ENCODE measurements around the gene SLC16A10. TPM values are rescaled to one million over a fixed set of nuclear protein-coding genes. Genes with fewer than 3 reads are reported as not detected.

The SLC16A10 gene
- total RNA-seq, 1 experiment from 2014 or later: 2.9 TPM

GRCh38 chr6:111259089-111259831 is 172.0 kb downstream of the SLC16A10 start:
- H3K9ac ChIP-seq (ENCODE audit: low read length): peak overlapping the region; percentile 61
- H3K27me3 ChIP-seq (ENCODE audit: low read length): no peaks in the 10 kb centered on the region
- ChIA-PET POLR2A (ENCODE audit: unreplicated experiment) (interaction anchor here (0.6 kb wide), 1 partner anchor 202 kb away, joined by 4 read pairs; no protein-coding TSS in a partner anchor), CTCF (interaction anchor here (0.5 to 1.9 kb wide), 3 partner anchors 9 to 226 kb away, joined by 3 to 27 read pairs (median 4); no protein-coding TSS in a partner anchor)
- H3K36me3 ChIP-seq (ENCODE audit: low read depth, low read length): no peaks in the 10 kb centered on the region
- BruUV-seq (replicated peaks): TSS peak; percentile 53
- H3K4me1 ChIP-seq (ENCODE audit: insufficient read depth, low read length): peaks cover 10% of the 10 kb centered on the region
- peaks cover 31% of the 10 kb centered on the region for H3K79me2 ChIP-seq (ENCODE audit: low read length)
- H3F3A ChIP-seq (ENCODE audit: low read length, unreplicated experiment): no peaks in the 10 kb centered on the region
- peak overlapping the region; percentile 81 for H3K4me3 ChIP-seq (ENCODE audit: low read length)
- ATAC-seq: peak; percentile 91
- TF ChIP-seq CTCF (conservative IDR thresholded peaks at IDR 0.05; ENCODE audit: low read depth, low read length): peak; percentile 80
- no peak for TF ChIP-seq EZH2phosphoT487 (IDR thresholded peaks at IDR 0.05; ENCODE audit: borderline replicate concordance, low read length)
- H3K27ac ChIP-seq (ENCODE audit: low read length): peak overlapping the region; percentile 29; the same call in 1 of the 2 replicates
- peak; percentile 97 for DNase-seq
- intact Hi-C loops (cut with micrococcal nuclease): loop anchor here (1.0 to 5.0 kb wide), 5 partner anchors 48 to 383 kb away; partner anchors contain the start of gene TRAF3IP2
- H4K20me1 ChIP-seq (ENCODE audit: low read length): no peaks in the 10 kb centered on the region
- H3K4me2 ChIP-seq (ENCODE audit: low read length): peak overlapping the region; percentile 92
- peak overlapping the region; percentile 97 for H2AFZ ChIP-seq (ENCODE audit: low read length)
- no peaks in the 10 kb centered on the region for H3K9me2 ChIP-seq (replicated peaks; ENCODE audit: low read length)
- no peaks in the 10 kb centered on the region for H3K9me3 ChIP-seq (ENCODE audit: low read length)

- Histone ChIP-seq H3K27me3 (ENCODE audit: low read length) (no peaks in the 10 kb centered on the region), H3K79me2 (ENCODE audit: low read length) (peaks cover 31% of the 10 kb centered on the region), H3K9me2 (replicated peaks; ENCODE audit: low read length) (no peaks in the 10 kb centered on the region), H3F3A (ENCODE audit: low read length, unreplicated experiment) (no peaks in the 10 kb centered on the region), H3K4me3 (ENCODE audit: low read length) (peak overlapping the region; percentile 81; the same call in 1 of the 2 replicates), H3K9me3 (ENCODE audit: low read length) (no peaks in the 10 kb centered on the region), H3K36me3 (ENCODE audit: low read depth, low read length) (no peaks in the 10 kb centered on the region), H3K9ac (ENCODE audit: low read length) (no peak overlapping the region), H3K4me2 (ENCODE audit: low read length) (peak overlapping the region; percentile 92), H3K4me1 (ENCODE audit: insufficient read depth, low read length) (peaks cover 11% of the 10 kb centered on the region), H2AFZ (ENCODE audit: low read length) (no peak overlapping the region), H3K27ac (ENCODE audit: low read length) (no peak overlapping the region), H4K20me1 (ENCODE audit: low read length) (no peaks in the 10 kb centered on the region)
- TF ChIP-seq CTCF (conservative IDR thresholded peaks at IDR 0.05; ENCODE audit: low read depth, low read length): no peak
- no peak for TF ChIP-seq EZH2phosphoT487 (IDR thresholded peaks at IDR 0.05; ENCODE audit: borderline replicate concordance, low read length)
- no peak for TF ChIP-seq EZH2 (IDR thresholded peaks at IDR 0.05; ENCODE audit: low read length, unreplicated experiment)
- BruUV-seq (replicated peaks): no TSS peak
- ChIA-PET CTCF (no interaction called here), POLR2A (ENCODE audit: unreplicated experiment) (no interaction called here)
- ATAC-seq (no peak), DNase-seq (peak; percentile 21)
- intact Hi-C loops (cut with micrococcal nuclease): no loop called here
Measured at GRCh38 chr6:111260570-111261298, 173.4 kb downstream of the SLC16A10 start.

Data from PC-3 (cell line).